ENCODE data around the gene GALNTL6. TPM values are rescaled to one million over a fixed set of nuclear protein-coding genes. Genes with fewer than 3 reads are reported as not detected.
"Not testable (repeated sequence)": the region's sequence is repeated elsewhere in the genome, so short reads cannot be mapped to it uniquely, and the experiment has no call there.

GALNTL6 gene
- total RNA-seq, 1 donor from 2014 or later: not detected

- no peak for DNase-seq
- no peaks in the 10 kb centered on the region for H3K36me3 ChIP-seq
- no peak for TF ChIP-seq CTCF (IDR thresholded peaks at IDR 0.05; ENCODE audit: borderline replicate concordance)
- intact Hi-C loops (cut with micrococcal nuclease): no loop called here
- H3K4me1 ChIP-seq: no peaks in the 10 kb centered on the region
- no peak overlapping the region for H3K4me3 ChIP-seq
- no peaks in the 10 kb centered on the region for H3K27me3 ChIP-seq (ENCODE audit: low read depth)
- H3K27ac ChIP-seq (replicated peaks): no peak overlapping the region
- peaks cover 33% of the 10 kb centered on the region for H3K9me3 ChIP-seq (replicated peaks)
These were observed 1083.8 kb downstream of the GALNTL6 start for GRCh38 chr4:172897046-172897445.

GRCh38 chr4:172898715-172899114 is 1085.5 kb downstream of the GALNTL6 start:
- Histone ChIP-seq H3K4me1 (no peaks in the 10 kb centered on the region), H3K27me3 (ENCODE audit: low read depth) (no peaks in the 10 kb centered on the region), H3K9me3 (replicated peaks) (peaks cover 32% of the 10 kb centered on the region), H3K4me3 (no peak overlapping the region), H3K27ac (replicated peaks) (no peak overlapping the region), H3K36me3 (no peaks in the 10 kb centered on the region)
- no peak for DNase-seq
- intact Hi-C loops (cut with micrococcal nuclease): no loop called here
- no peak for TF ChIP-seq CTCF (IDR thresholded peaks at IDR 0.05; ENCODE audit: borderline replicate concordance)

- Histone ChIP-seq H3K27me3 (ENCODE audit: low read depth) (no peaks in the 10 kb centered on the region), H3K9me3 (replicated peaks) (peaks cover 21% of the 10 kb centered on the region), H3K4me1 (no peaks in the 10 kb centered on the region), H3K27ac (replicated peaks) (no peak overlapping the region), H3K36me3 (no peaks in the 10 kb centered on the region), H3K4me3 (no peak overlapping the region)
- TF ChIP-seq CTCF (IDR thresholded peaks at IDR 0.05; ENCODE audit: borderline replicate concordance): no peak
- no peak for DNase-seq
- intact Hi-C loops (cut with micrococcal nuclease): no loop called here
These were observed 1086.7 kb downstream of the GALNTL6 start for GRCh38 chr4:172899861-172900260.

- DNase-seq: no peak
- Histone ChIP-seq H3K27me3 (ENCODE audit: low read depth) (no peaks in the 10 kb centered on the region), H3K4me1 (no peaks in the 10 kb centered on the region), H3K27ac (replicated peaks) (no peak overlapping the region), H3K9me3 (replicated peaks) (peaks cover 11% of the 10 kb centered on the region), H3K36me3 (no peaks in the 10 kb centered on the region), H3K4me3 (no peak overlapping the region)
- no peak for TF ChIP-seq CTCF (IDR thresholded peaks at IDR 0.05; ENCODE audit: borderline replicate concordance)
- intact Hi-C loops (cut with micrococcal nuclease): no loop called here
These were observed 1087.7 kb downstream of the GALNTL6 start for GRCh38 chr4:172900900-172901299.

GRCh38 chr4:172912468-172912867 is 1099.3 kb downstream of the GALNTL6 start:
- H3K27me3 ChIP-seq (ENCODE audit: low read depth); intact Hi-C loops (cut with micrococcal nuclease); DNase-seq; H3K27ac ChIP-seq (replicated peaks); H3K4me1 ChIP-seq; H3K36me3 ChIP-seq; H3K4me3 ChIP-seq: not testable (repeated sequence)
- H3K9me3 ChIP-seq (replicated peaks): peaks cover 14% of the 10 kb centered on the region

- not testable (repeated sequence) for DNase-seq
These were observed 1104.2 kb downstream of the GALNTL6 start for GRCh38 chr4:172917403-172917802.

GRCh38 chr4:172919269-172919668 is 1106.1 kb downstream of the GALNTL6 start:
- Histone ChIP-seq H3K27me3 (ENCODE audit: low read depth) (no peaks in the 10 kb centered on the region), H3K4me1 (no peaks in the 10 kb centered on the region), H3K9me3 (replicated peaks) (peaks cover 15% of the 10 kb centered on the region), H3K27ac (replicated peaks) (no peak overlapping the region), H3K36me3 (no peaks in the 10 kb centered on the region), H3K4me3 (no peak overlapping the region)
- DNase-seq: no peak
- TF ChIP-seq CTCF (IDR thresholded peaks at IDR 0.05; ENCODE audit: borderline replicate concordance): no peak
- intact Hi-C loops (cut with micrococcal nuclease): no loop called here

More at GRCh38 chr4:172917403-172917802, 1104.2 kb downstream of the GALNTL6 start:
- peaks cover 15% of the 10 kb centered on the region for H3K9me3 ChIP-seq (replicated peaks)
- H3K36me3 ChIP-seq; H3K27me3 ChIP-seq (ENCODE audit: low read depth); intact Hi-C loops (cut with micrococcal nuclease); H3K4me3 ChIP-seq; H3K4me1 ChIP-seq; H3K27ac ChIP-seq (replicated peaks): not testable (repeated sequence)

Measured in left ventricle myocardium inferior (tissue), 1 donor.